ENCODE data around the gene NOS1. TPM values are rescaled to one million over a fixed set of nuclear protein-coding genes. Genes with fewer than 3 reads are reported as not detected.

The NOS1 gene
- total RNA-seq, 4 donors from 2014 or later = 6.4 to 39.9 (median 8.9) TPM

GRCh38 chr12:117350140-117350539, 11.3 kb downstream of the NOS1 start:
- H3K9me3 ChIP-seq = no peaks in the 10 kb centered on the region
- intact Hi-C loops (cut with DNase I; ENCODE audit: low total_unique reads) (no loop called here), in situ Hi-C loops (cut with MboI; ENCODE audit: low sequenced_read_pairs in 4 of 4) (loop anchor here in 2 of 4 donors (25.0 kb wide), 1 partner anchor 487 kb away; no protein-coding TSS in a partner anchor)
- DNase-seq = no peak
- H3K4me1 ChIP-seq = peaks cover 0 to 2% of the 10 kb centered on the region in 2 donors
- peak in 1 of 2 donors; percentile 31 for ATAC-seq
- H3K27me3 ChIP-seq = no peaks in the 10 kb centered on the region
- H3K36me3 ChIP-seq = no peaks in the 10 kb centered on the region
- no peak overlapping the region for H3K27ac ChIP-seq
- TF ChIP-seq POLR2A (IDR thresholded peaks at IDR 0.05) (no peak), CTCF (IDR thresholded peaks at IDR 0.05 in 4 of 5, conservative IDR thresholded peaks at IDR 0.05 in 1 of 5) (no peak)
- no peak overlapping the region for H3K4me3 ChIP-seq

GRCh38 chr12:117347588-117347987, 13.8 kb downstream of the NOS1 start:
- DNase-seq = no peak
- Histone ChIP-seq H3K27me3 (no peaks in the 10 kb centered on the region), H3K27ac (no peak overlapping the region), H3K4me3 (no peak overlapping the region), H3K4me1 (peaks cover 0 to 5% of the 10 kb centered on the region in 2 donors), H3K9me3 (no peaks in the 10 kb centered on the region), H3K36me3 (no peaks in the 10 kb centered on the region)
- in situ Hi-C loops (cut with MboI; ENCODE audit: low sequenced_read_pairs in 4 of 4) (no loop called here), intact Hi-C loops (cut with DNase I; ENCODE audit: low total_unique reads) (no loop called here)
- no peak for ATAC-seq
- TF ChIP-seq CTCF (IDR thresholded peaks at IDR 0.05 in 4 of 5, conservative IDR thresholded peaks at IDR 0.05 in 1 of 5) (no peak), POLR2A (IDR thresholded peaks at IDR 0.05) (no peak)

- Histone ChIP-seq H3K36me3 (no peaks in the 10 kb centered on the region), H3K27me3 (no peaks in the 10 kb centered on the region), H3K4me3 (no peak overlapping the region), H3K9me3 (no peaks in the 10 kb centered on the region), H3K4me1 (peaks cover 0 to 5% of the 10 kb centered on the region in 2 donors), H3K27ac (no peak overlapping the region)
- in situ Hi-C loops (cut with MboI; ENCODE audit: low sequenced_read_pairs in 4 of 4) = no loop called here
- no peak for TF ChIP-seq CTCF (IDR thresholded peaks at IDR 0.05 in 4 of 5, conservative IDR thresholded peaks at IDR 0.05 in 1 of 5)
- TF ChIP-seq POLR2A (IDR thresholded peaks at IDR 0.05) = no peak
- no peak for DNase-seq
- ATAC-seq = peak; percentile 92 to 95
- intact Hi-C loops (cut with DNase I; ENCODE audit: low total_unique reads) = no loop called here
These were observed 16.7 kb downstream of the NOS1 start for GRCh38 chr12:117344716-117345115.

GRCh38 chr12:117343849-117344248, 17.6 kb downstream of the NOS1 start:
- TF ChIP-seq POLR2A (IDR thresholded peaks at IDR 0.05) (no peak), CTCF (IDR thresholded peaks at IDR 0.05 in 4 of 5, conservative IDR thresholded peaks at IDR 0.05 in 1 of 5) (no peak)
- intact Hi-C loops (cut with DNase I; ENCODE audit: low total_unique reads) = no loop called here
- in situ Hi-C loops (cut with MboI; ENCODE audit: low sequenced_read_pairs in 4 of 4) = no loop called here
- H3K27ac ChIP-seq = peak overlapping the region in 1 of 4 donors; percentile 13
- peaks cover 0 to 5% of the 10 kb centered on the region in 2 donors for H3K4me1 ChIP-seq
- no peaks in the 10 kb centered on the region for H3K36me3 ChIP-seq
- no peaks in the 10 kb centered on the region for H3K27me3 ChIP-seq
- no peak overlapping the region for H3K4me3 ChIP-seq
- no peak for DNase-seq
- no peaks in the 10 kb centered on the region for H3K9me3 ChIP-seq
- ATAC-seq = no peak

GRCh38 chr12:117343296-117343695, 18.1 kb downstream of the NOS1 start:
- Histone ChIP-seq H3K4me3 (no peak overlapping the region), H3K27ac (peak overlapping the region in 1 of 4 donors; percentile 13), H3K36me3 (no peaks in the 10 kb centered on the region), H3K27me3 (no peaks in the 10 kb centered on the region), H3K4me1 (peaks cover 0 to 5% of the 10 kb centered on the region in 2 donors), H3K9me3 (no peaks in the 10 kb centered on the region)
- in situ Hi-C loops (cut with MboI; ENCODE audit: low sequenced_read_pairs in 4 of 4) = no loop called here
- no peak for DNase-seq
- TF ChIP-seq CTCF (IDR thresholded peaks at IDR 0.05 in 4 of 5, conservative IDR thresholded peaks at IDR 0.05 in 1 of 5) (no peak), POLR2A (IDR thresholded peaks at IDR 0.05) (no peak)
- ATAC-seq = no peak
- intact Hi-C loops (cut with DNase I; ENCODE audit: low total_unique reads) = no loop called here
